Lower leg skin (tissue), 4 donors: ENCODE data around the gene AGPAT1. TPM values are rescaled to one million over a fixed set of nuclear protein-coding genes. Genes with fewer than 3 reads are reported as not detected.
A peak's percentile ranks its signal among the peaks of the same experiment; 100 is the strongest.
"Not testable (repeated sequence)": the region's sequence is repeated elsewhere in the genome, so short reads cannot be mapped to it uniquely, and the experiment has no call there.

Experiments used
- DNase-seq, 2 donors: peaks; one replicate each; pipeline ENCODE4 v3.0.0-alpha.2; 2019; ENCODE audit warnings: low spot score in 2 of 2
- H3K4me3 ChIP-seq: fragments of 200-600 bp; sonication (generic); 2 replicates; pipeline ENCODE4 v1.5.1; 2017; ENCODE audit warnings: mild to moderate bottlenecking, low read depth; ENCODE audit not compliant: poor library complexity, severe bottlenecking
- CTCF ChIP-seq, 3 donors: fragments of 450-650 bp; IDR thresholded peaks; one replicate each; pipeline ENCODE4 v1.5.1; 2016; ENCODE audit warnings: antibody characterized with exemption in 3 of 3, mild to moderate bottlenecking in 3 of 3, moderate library complexity in 2 of 3
- POLR2A ChIP-seq, 2 donors: fragments of 450-650 bp; IDR thresholded peaks; one replicate each; pipeline ENCODE4 v1.6.1; 2016 to 2017; ENCODE audit warnings: antibody characterized with exemption in 2 of 2, mild to moderate bottlenecking in 1 of 2, moderate library complexity in 1 of 2
- WGBS, 2 donors: methylation state at CpG; one replicate each; pipeline ENCODE4 v1.1.5; 2018; 5-methylcytosine and 5-hydroxymethylcytosine counted together
- intact Hi-C: fragments of 100-400 bp; cut with DNase I; formaldehyde crosslinking; loops from one replicate; pipeline ENCODE4 v1.15.0; 2023; ENCODE audit warnings: low total_unique reads
- total RNA-seq, 4 donors: library from RNA; depleted of rRNA; stranded (reverse); fragments of >200 nt; gene quantifications; one replicate each; pipeline ENCODE4 v1.1.0, GENCODE V29; 2016

Gene AGPAT1
- total RNA-seq, 4 donors from 2014 or later, result 18.8 to 53.2 (median 28.0) TPM

DNA sequence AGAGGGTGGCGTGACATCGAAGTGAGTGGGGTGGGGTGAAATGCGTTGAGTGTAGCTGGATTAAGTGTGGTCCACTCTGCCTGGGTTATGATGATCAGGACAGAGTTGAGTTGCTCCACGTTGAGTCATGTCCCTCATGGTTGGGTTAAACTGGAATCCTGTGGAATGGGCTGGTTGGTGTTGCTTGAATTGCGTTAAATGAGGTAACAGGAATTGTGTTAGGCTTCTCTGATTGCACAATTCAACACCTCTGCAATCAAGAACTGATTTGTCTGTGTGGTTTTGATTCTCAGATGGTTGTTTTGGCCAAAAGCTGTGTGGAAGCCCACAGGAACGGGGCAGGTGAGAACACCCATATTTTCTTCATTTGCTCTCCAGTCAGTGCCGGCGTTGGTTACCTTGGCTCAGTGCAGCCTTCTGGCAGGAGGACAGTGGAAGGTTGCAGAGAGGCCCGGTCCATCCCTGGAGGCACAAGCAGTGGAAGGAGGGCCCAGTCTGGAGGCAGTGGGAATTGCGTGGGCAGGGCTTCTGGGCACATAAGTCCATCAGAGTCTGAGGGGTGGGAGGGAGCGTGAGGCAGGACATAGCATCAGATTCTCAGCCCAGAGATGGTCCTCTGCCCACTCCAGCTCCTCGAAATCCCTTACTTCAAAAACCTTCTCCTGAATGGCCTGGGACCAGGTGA, 36.3 kb upstream of the AGPAT1 start:
- 78 to 81% methylated on average over 12 of the region's 12 CpGs for WGBS, 2 donors
- TF ChIP-seq CTCF (IDR thresholded peaks at IDR 0.05) (no peak), POLR2A (IDR thresholded peaks at IDR 0.05) (no peak)
- intact Hi-C loops, result no loop called here
- H3K4me3 ChIP-seq, result no peak overlapping the region
- no peak for DNase-seq

- H3K4me3 ChIP-seq, intact Hi-C loops, DNase-seq: not testable (repeated sequence)
- 83 to 87% methylated on average over 4 of the region's 4 CpGs for WGBS, 2 donors
These were observed 35.5 kb upstream of the AGPAT1 start for GRCh38 chr6:32211432-32211831.

DNA sequence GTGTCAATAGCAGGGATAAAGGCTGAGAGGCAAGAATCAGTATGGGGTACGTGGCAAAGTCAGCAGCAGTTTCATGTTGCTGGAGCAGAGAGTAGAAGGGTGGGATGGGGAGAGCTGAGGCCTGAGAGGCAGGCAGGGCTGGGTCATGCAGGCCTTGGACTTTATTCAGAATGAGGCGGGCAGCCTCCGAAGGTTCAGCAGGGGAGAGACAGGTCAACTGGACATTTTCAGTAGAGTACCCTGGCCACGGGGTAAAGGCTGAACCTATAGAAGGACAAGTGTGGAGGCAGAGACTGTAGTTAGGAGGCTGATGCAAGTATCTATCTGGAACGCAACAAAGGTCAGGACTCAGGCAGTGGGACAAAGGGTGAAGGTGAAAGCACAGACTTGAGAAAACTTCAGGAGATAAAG, 34.3 kb upstream of the AGPAT1 start:
- no peak overlapping the region for H3K4me3 ChIP-seq
- 84 to 89% methylated on average over 5 of the region's 5 CpGs for WGBS, 2 donors
- peak in 1 of 2 donors; percentile 75 for DNase-seq
- intact Hi-C loops, result no loop called here
- no peak for TF ChIP-seq POLR2A (IDR thresholded peaks at IDR 0.05)
- TF ChIP-seq CTCF (IDR thresholded peaks at IDR 0.05), result no peak

DNA sequence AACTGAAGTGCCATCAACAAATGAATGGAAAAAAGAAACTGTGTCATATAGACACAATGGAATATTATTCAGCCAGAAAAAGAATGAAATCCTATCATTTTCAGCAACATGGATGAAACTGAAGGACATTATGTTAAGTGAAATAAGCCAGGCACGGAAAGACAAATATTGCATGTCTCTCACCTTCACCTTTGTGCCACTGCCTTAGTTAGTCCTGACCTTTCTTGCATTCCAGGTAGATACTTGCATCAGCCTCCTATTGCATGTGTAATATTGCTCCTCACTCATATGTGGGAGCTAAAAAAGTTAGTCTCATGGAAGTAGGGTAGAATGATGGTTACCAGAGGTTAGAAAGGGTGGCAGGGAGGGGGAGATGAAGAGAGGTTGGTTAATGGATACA, 33.1 kb upstream of the AGPAT1 start:
- H3K4me3 ChIP-seq, result no peak overlapping the region
- TF ChIP-seq POLR2A (IDR thresholded peaks at IDR 0.05), result no peak
- TF ChIP-seq CTCF (IDR thresholded peaks at IDR 0.05), result no peak
- no peak for DNase-seq
- WGBS, 2 donors, result 85 to 98% methylated on average over 1 of the region's 1 CpG
- intact Hi-C loops, result no loop called here

GRCh38 chr6:32204268-32204715, 28.4 kb upstream of the AGPAT1 start:
- intact Hi-C loops, result no loop called here
- no peak for DNase-seq
- WGBS, 2 donors, result 87 to 95% methylated on average over 3 of the region's 3 CpGs
- H3K4me3 ChIP-seq, result no peak overlapping the region
- TF ChIP-seq CTCF (IDR thresholded peaks at IDR 0.05) (no peak), POLR2A (IDR thresholded peaks at IDR 0.05) (no peak)

DNA sequence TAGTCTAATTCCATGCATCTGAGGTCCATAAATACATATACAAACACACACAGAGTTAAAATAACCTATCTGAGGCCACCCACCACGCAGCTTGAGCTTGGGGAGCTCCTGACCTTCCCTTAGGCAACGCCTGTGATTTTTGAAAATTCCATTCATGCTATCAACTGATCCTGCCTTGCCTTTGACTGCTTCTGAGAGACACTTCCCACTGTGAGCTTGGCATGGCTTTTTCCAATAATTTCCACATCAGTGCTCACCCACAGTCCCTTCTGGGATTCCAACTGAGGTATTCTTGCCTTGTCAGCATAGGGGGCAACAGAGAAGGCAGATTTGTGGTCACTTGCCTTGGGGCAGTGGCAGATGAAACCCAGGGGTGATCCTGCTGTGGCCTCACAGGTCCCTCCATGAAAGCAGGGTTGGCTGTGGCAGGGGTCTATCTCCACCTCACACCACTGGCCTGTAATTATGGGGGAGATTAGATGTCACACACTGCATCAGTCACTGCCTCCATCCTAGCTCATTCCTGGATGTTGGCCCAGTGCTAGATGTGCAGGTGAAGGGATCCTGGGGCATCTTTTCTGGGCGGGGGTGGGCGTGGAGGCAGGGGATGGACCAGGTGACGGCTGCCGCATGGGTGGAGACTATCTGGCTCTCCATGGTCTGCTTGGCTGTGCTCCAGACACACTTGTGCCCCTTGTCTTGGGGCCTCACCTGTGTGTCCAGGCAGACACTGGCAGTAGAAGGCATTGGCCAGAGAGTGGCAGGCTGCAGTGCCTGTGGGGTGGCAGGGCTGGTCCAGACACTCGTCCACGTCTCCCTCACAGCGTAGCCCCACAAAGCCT, 27.8 kb upstream of the AGPAT1 start:
- H3K4me3 ChIP-seq, result no peak overlapping the region
- WGBS, 2 donors, result 87 to 89% methylated on average over 9 of the region's 9 CpGs
- DNase-seq, result no peak
- TF ChIP-seq POLR2A (IDR thresholded peaks at IDR 0.05) (no peak), CTCF (IDR thresholded peaks at IDR 0.05) (no peak)
- intact Hi-C loops, result no loop called here
